Osteoblast (primary cell): Measurements from ENCODE around the gene SOX6. TPM values are rescaled to one million over a fixed set of nuclear protein-coding genes. Genes with fewer than 3 reads are reported as not detected.
A peak's percentile ranks its signal among the peaks of the same experiment; 100 is the strongest.

Source experiments
- DNase-seq: peaks from one replicate; pipeline ENCODE4 v3.0.0; 2011; ENCODE audit warnings: low spot score, mixed read lengths; ENCODE audit not compliant: insufficient read length; ENCODE audit errors: missing footprints
- H2AFZ ChIP-seq: 2 replicates; pipeline ENCODE4 v1.6.0; 2011; ENCODE audit warnings: mild to moderate bottlenecking, low read length
- H3K27ac ChIP-seq: 2 replicates; pipeline ENCODE4 v1.5.1; 2011; ENCODE audit warnings: mild to moderate bottlenecking, low read depth, low read length, moderate library complexity
- H3K27me3 ChIP-seq: 2 replicates; pipeline ENCODE4 v1.6.0; 2012; ENCODE audit warnings: mild to moderate bottlenecking, control low read depth, inconsistent platforms, low read length, moderate library complexity; ENCODE audit not compliant: insufficient read depth
- H3K36me3 ChIP-seq: 2 replicates; pipeline ENCODE4 v1.5.1; 2011; ENCODE audit warnings: mild to moderate bottlenecking, low read length, control low read depth, moderate library complexity; ENCODE audit not compliant: insufficient read depth
- H3K4me1 ChIP-seq: 2 replicates; pipeline ENCODE4 v1.5.1; 2011; ENCODE audit warnings: mild to moderate bottlenecking, low read length, control low read depth, moderate library complexity; ENCODE audit not compliant: insufficient read depth
- H3K4me2 ChIP-seq: 2 replicates; pipeline ENCODE4 v1.6.0; 2011; ENCODE audit warnings: mild to moderate bottlenecking, low read length; ENCODE audit not compliant: insufficient read depth
- H3K4me3 ChIP-seq: fragments of 200-600 bp; sonication (generic); 3 replicates; pipeline ENCODE4 v1.5.1; 2012; ENCODE audit warnings: mild to moderate bottlenecking, low read length, inconsistent platforms; ENCODE audit not compliant: insufficient read depth
- H3K79me2 ChIP-seq: 2 replicates; pipeline ENCODE4 v1.6.0; 2012; ENCODE audit warnings: mild to moderate bottlenecking, low read length, control low read depth, inconsistent platforms; ENCODE audit not compliant: insufficient read depth
- H3K9me3 ChIP-seq: 2 replicates; pipeline ENCODE4 v1.5.1; 2011; ENCODE audit warnings: low read depth, low read length, control low read depth
- H4K20me1 ChIP-seq: 2 replicates; pipeline ENCODE4 v1.6.0; 2012; ENCODE audit warnings: mild to moderate bottlenecking, low read length, control low read depth; ENCODE audit not compliant: insufficient read depth
- CTCF ChIP-seq: IDR thresholded peaks from 2 replicates; pipeline ENCODE4 v1.5.1; 2011; ENCODE audit warnings: mild to moderate bottlenecking, low read depth, low read length, moderate library complexity; ENCODE audit errors: extremely low read depth
- total RNA-seq: library from RNA; depleted of rRNA; stranded (reverse); fragments of >200 nt; gene quantifications from 2 replicates; pipeline ENCODE4 v1.2.3, GENCODE V29; 2012

Gene SOX6
- total RNA-seq, 1 donor: 3.3 TPM

- H3K79me2 ChIP-seq: no peaks in the 10 kb centered on the region
- no peak overlapping the region for H2AFZ ChIP-seq
- H3K9me3 ChIP-seq: no peaks in the 10 kb centered on the region
- peaks cover 4% of the 10 kb centered on the region for H3K4me1 ChIP-seq
- no peaks in the 10 kb centered on the region for H3K36me3 ChIP-seq
- DNase-seq: no peak
- no peak for TF ChIP-seq CTCF
- H3K27ac ChIP-seq: no peak overlapping the region
- H3K4me3 ChIP-seq: no peak overlapping the region
- H3K4me2 ChIP-seq: no peak overlapping the region
- H3K27me3 ChIP-seq: no peaks in the 10 kb centered on the region
- H4K20me1 ChIP-seq: no peaks in the 10 kb centered on the region
These were observed 365.1 kb downstream of the SOX6 start for GRCh38 chr11:15991215-15991614.

GRCh38 chr11:15989685-15990084 lies 366.7 kb downstream of the SOX6 start:
- Histone ChIP-seq H3K79me2 (no peaks in the 10 kb centered on the region), H3K36me3 (no peaks in the 10 kb centered on the region), H2AFZ (no peak overlapping the region), H4K20me1 (no peaks in the 10 kb centered on the region), H3K9me3 (no peaks in the 10 kb centered on the region), H3K4me3 (no peak overlapping the region), H3K4me1 (peaks cover 4% of the 10 kb centered on the region), H3K4me2 (no peak overlapping the region), H3K27me3 (no peaks in the 10 kb centered on the region), H3K27ac (no peak overlapping the region)
- TF ChIP-seq CTCF: no peak
- DNase-seq: peak; percentile 23

GRCh38 chr11:15988693-15989231 lies 367.6 kb downstream of the SOX6 start:
- TF ChIP-seq CTCF: peak; percentile 39
- Histone ChIP-seq H3K79me2 (no peaks in the 10 kb centered on the region), H3K4me1 (peaks cover 4% of the 10 kb centered on the region), H3K27ac (no peak overlapping the region), H3K27me3 (no peaks in the 10 kb centered on the region), H3K4me2 (peak overlapping the region; percentile 22), H4K20me1 (no peaks in the 10 kb centered on the region), H3K36me3 (no peaks in the 10 kb centered on the region), H3K4me3 (peak overlapping the region; percentile 16), H3K9me3 (no peaks in the 10 kb centered on the region), H2AFZ (peak overlapping the region; percentile 61)
- no peak for DNase-seq

- Histone ChIP-seq H3K79me2 (no peaks in the 10 kb centered on the region), H3K4me2 (no peak overlapping the region), H3K9me3 (no peaks in the 10 kb centered on the region), H3K4me1 (peaks cover 4% of the 10 kb centered on the region), H3K27ac (no peak overlapping the region), H2AFZ (peak overlapping the region; percentile 61), H3K36me3 (no peaks in the 10 kb centered on the region), H3K27me3 (no peaks in the 10 kb centered on the region), H4K20me1 (no peaks in the 10 kb centered on the region), H3K4me3 (no peak overlapping the region)
- no peak for TF ChIP-seq CTCF
- DNase-seq: no peak
These were observed 368.3 kb downstream of the SOX6 start for GRCh38 chr11:15988016-15988550.
